CD8-positive, alpha-beta memory T cell (primary cell): ENCODE measurements around the gene SLC25A51. TPM values are rescaled to one million over a fixed set of nuclear protein-coding genes. Genes with fewer than 3 reads are reported as not detected.

Experiments used
- CTCF ChIA-PET: fragments of 350-600 bp; sonication (Branson Sonifier 250); formaldehyde crosslinking; loops from one replicate; lab custom pipeline; 2021; ENCODE audit warnings: antibody characterized with exemption; lab: Charles Lee
- POLR2A ChIA-PET: fragments of 350-600 bp; sonication (Branson Sonifier 250); formaldehyde crosslinking; loops from one replicate; lab custom pipeline; 2021; ENCODE audit warnings: antibody characterized with exemption; lab: Charles Lee
- DNase-seq, 5 donors: peaks; one replicate each; pipeline versions ENCODE4 v3.0.0 to v3.0.0-alpha.2; 2020 to 2022; ENCODE audit warnings: mixed read lengths in 1 of 5
- H3K27ac ChIP-seq: one replicate; pipeline ENCODE4 v1.7.0; 2013; ENCODE audit warnings: low read depth, mild to moderate bottlenecking, low read length, moderate library complexity
- H3K27me3 ChIP-seq: 2 replicates; pipeline ENCODE4 v1.7.0; 2013; ENCODE audit warnings: low read length, mild to moderate bottlenecking; ENCODE audit not compliant: insufficient read depth, poor library complexity, severe bottlenecking
- H3K36me3 ChIP-seq: 2 replicates; pipeline ENCODE4 v1.7.0; 2013; ENCODE audit warnings: mild to moderate bottlenecking, low read length, moderate library complexity; ENCODE audit not compliant: insufficient read depth
- H3K4me1 ChIP-seq: 2 replicates; pipeline ENCODE4 v1.7.0; 2013; ENCODE audit warnings: mild to moderate bottlenecking, low read length, moderate library complexity; ENCODE audit not compliant: insufficient read depth
- H3K4me3 ChIP-seq: 2 replicates; pipeline ENCODE4 v1.7.0; 2013; ENCODE audit warnings: mild to moderate bottlenecking, low read length
- H3K9me3 ChIP-seq: 2 replicates; pipeline ENCODE4 v1.7.0; 2013; ENCODE audit warnings: mild to moderate bottlenecking, low read length
- H3K27ac Mint-ChIP-seq, 8 donors: one replicate each; pipeline ENCODE4 v1.8.0; 2020 to 2021; ENCODE audit warnings: mixed read lengths in 8 of 8, mild to moderate bottlenecking in 6 of 8, inconsistent platforms in 3 of 8, moderate library complexity in 3 of 8
- H3K27me3 Mint-ChIP-seq, 2 donors: one replicate each; pipeline ENCODE4 v1.8.0; 2020 to 2021; ENCODE audit warnings: mixed read lengths in 2 of 2, mild to moderate bottlenecking in 1 of 2, moderate library complexity in 1 of 2
- H3K36me3 Mint-ChIP-seq, 3 donors: one replicate each; pipeline ENCODE4 v1.8.0; 2020 to 2021; ENCODE audit warnings: mixed read lengths in 3 of 3, inconsistent platforms in 1 of 3, mild to moderate bottlenecking in 1 of 3
- H3K4me1 Mint-ChIP-seq, 3 donors: one replicate each; pipeline ENCODE4 v1.8.0; 2020 to 2021; ENCODE audit warnings: mixed read lengths in 3 of 3, inconsistent platforms in 1 of 3, mild to moderate bottlenecking in 1 of 3
- H3K4me3 Mint-ChIP-seq, 7 donors: one replicate each; pipeline ENCODE4 v1.8.0; 2020 to 2021; ENCODE audit warnings: mixed read lengths in 7 of 7, mild to moderate bottlenecking in 6 of 7, moderate library complexity in 4 of 7, inconsistent platforms in 2 of 7
- H3K9me3 Mint-ChIP-seq, 5 donors: one replicate each; pipeline ENCODE4 v1.8.0; 2020 to 2022; ENCODE audit warnings: mixed read lengths in 5 of 5, mild to moderate bottlenecking in 3 of 5, moderate library complexity in 2 of 5, inconsistent platforms in 1 of 5
- polyA plus RNA-seq: library from polyadenylated mRNA; unstranded; fragments of 300-500 nt; fragmentation: Illumina TruSeq; gene quantifications from one replicate; pipeline ENCODE4 v1.2.3, GENCODE V29; 2021
- total RNA-seq, 2 experiments: library from RNA; stranded (reverse); gene quantifications; one replicate each; pipeline ENCODE4 v1.2.3, GENCODE V29; 2021

The SLC25A51 gene
- total and polyA plus RNA-seq, 3 experiments from 2014 or later: 12.9 to 39.8 (median 38.5) TPM

DNA sequence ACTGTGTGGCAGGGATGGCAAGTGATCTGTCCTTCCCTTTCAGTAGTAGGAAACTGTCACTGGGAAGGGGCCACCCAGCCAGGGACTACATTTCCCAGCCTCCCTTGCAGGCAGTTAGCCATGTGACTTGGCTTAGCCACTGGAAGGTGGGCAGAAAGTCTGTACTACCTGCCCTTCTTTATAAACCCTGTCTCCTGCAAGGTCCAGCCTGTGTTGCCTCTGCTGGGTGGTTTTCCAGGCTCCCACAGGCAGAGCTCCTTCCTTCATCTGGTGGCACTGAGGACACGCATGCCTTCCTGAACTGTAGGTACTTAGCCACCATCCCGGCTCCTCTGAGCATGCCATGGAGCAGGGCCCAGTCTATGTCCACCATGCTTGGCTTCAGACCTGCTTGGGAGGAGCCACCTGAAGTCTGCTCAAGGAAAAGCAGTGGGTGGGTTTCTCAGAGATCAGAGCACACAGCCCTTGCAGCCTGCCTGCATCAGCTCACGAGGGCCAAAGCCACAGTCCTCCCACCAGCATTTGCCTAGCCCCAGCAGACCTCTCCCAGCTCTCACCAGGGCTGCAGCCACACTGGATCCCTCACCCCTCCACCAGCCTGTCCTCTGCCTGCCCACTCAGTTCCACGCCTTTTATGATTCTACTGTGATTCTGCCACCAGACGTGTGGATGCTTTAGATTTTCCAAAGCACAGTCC lies 16.7 kb upstream of the SLC25A51 start:
- Mint-ChIP-seq H3K4me3 (no peak overlapping the region), H3K9me3 (no peaks in the 10 kb centered on the region), H3K36me3 (no peaks in the 10 kb centered on the region), H3K4me1 (peaks cover 0 to 2% (median 0%) of the 10 kb centered on the region in 3 donors), H3K27me3 (peaks cover 3 to 7% of the 10 kb centered on the region in 2 donors), H3K27ac (no peak overlapping the region)
- H3K4me3 ChIP-seq: no peak overlapping the region
- POLR2A ChIA-PET: no interaction called here
- H3K27me3 ChIP-seq: no peaks in the 10 kb centered on the region
- CTCF ChIA-PET: no interaction called here
- no peaks in the 10 kb centered on the region for H3K9me3 ChIP-seq
- H3K4me1 ChIP-seq: no peaks in the 10 kb centered on the region
- no peaks in the 10 kb centered on the region for H3K36me3 ChIP-seq
- peak in 1 of 5 donors; percentile 35 for DNase-seq
- H3K27ac ChIP-seq: no peak overlapping the region

DNA sequence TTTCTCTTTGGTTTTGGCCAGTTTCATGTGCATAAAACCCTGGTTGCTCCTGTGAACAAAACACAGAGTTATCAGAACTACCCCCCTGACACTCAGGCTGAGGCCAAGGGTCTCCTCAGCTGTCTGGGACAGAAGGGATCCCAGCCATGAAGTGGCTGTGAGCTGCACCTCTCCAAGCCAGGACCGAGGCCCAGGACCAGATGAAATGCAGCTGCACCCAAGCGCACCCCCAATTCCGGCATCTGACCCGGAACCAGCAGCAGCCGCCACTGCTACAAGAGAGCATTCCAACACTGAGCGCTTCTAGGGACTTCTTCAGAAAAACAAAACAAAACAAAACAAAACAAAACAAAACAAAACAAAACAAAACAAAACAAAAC lies 16.0 kb upstream of the SLC25A51 start:
- Mint-ChIP-seq H3K36me3 (no peaks in the 10 kb centered on the region), H3K4me3 (no peak overlapping the region), H3K27ac (no peak overlapping the region), H3K27me3 (peaks cover 0 to 7% of the 10 kb centered on the region in 2 donors), H3K4me1 (peaks cover 0 to 2% (median 0%) of the 10 kb centered on the region in 3 donors), H3K9me3 (no peaks in the 10 kb centered on the region)
- H3K36me3 ChIP-seq: no peaks in the 10 kb centered on the region
- peak in 1 of 5 donors; percentile 8 for DNase-seq
- ChIA-PET CTCF (no interaction called here), POLR2A (no interaction called here)
- no peaks in the 10 kb centered on the region for H3K27me3 ChIP-seq
- H3K4me3 ChIP-seq: no peak overlapping the region
- no peak overlapping the region for H3K27ac ChIP-seq
- no peaks in the 10 kb centered on the region for H3K4me1 ChIP-seq
- H3K9me3 ChIP-seq: no peaks in the 10 kb centered on the region

DNA sequence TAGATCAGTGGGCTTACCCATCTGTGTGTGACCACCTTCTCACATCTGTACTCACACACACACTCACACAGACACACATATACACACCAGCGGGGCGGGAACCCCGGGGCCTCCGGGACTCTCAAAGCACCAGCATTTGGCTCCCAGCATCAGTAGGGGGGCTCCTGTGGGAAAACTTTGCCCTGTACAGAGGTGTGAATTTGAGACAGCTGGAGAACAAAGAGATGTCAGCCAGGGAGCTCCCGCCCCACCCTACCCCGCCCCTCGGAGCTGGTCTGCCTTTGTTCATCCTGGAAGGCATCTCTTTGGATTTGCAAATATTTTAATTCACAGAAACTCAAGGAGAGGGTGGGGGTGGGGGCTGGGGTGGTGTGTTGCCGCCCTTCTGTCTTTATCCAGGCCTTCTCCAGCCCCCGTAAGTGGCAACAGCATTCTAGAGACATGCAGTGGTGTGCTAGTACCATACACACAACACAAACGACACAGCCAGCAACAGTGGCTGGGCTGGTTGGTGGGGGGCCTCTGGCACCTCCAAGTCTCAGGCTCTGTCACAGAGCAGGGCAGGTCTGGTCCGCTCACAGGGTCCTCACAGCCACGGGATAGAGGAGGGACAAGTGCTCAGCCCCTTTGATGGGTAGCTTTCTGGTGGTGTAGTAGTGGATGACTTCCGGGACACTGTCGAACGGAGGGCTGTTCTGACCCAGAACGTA lies 15.5 kb upstream of the SLC25A51 start:
- Mint-ChIP-seq H3K36me3 (no peaks in the 10 kb centered on the region), H3K27me3 (peaks cover 0 to 7% of the 10 kb centered on the region in 2 donors), H3K4me1 (peaks cover 0 to 2% (median 0%) of the 10 kb centered on the region in 3 donors), H3K9me3 (no peaks in the 10 kb centered on the region), H3K27ac (no peak overlapping the region), H3K4me3 (no peak overlapping the region)
- H3K27ac ChIP-seq: no peak overlapping the region
- no peaks in the 10 kb centered on the region for H3K9me3 ChIP-seq
- H3K27me3 ChIP-seq: no peaks in the 10 kb centered on the region
- no peaks in the 10 kb centered on the region for H3K4me1 ChIP-seq
- ChIA-PET POLR2A (no interaction called here), CTCF (no interaction called here)
- H3K4me3 ChIP-seq: no peak overlapping the region
- DNase-seq: peak in 1 of 5 donors; percentile 16
- H3K36me3 ChIP-seq: no peaks in the 10 kb centered on the region

DNA sequence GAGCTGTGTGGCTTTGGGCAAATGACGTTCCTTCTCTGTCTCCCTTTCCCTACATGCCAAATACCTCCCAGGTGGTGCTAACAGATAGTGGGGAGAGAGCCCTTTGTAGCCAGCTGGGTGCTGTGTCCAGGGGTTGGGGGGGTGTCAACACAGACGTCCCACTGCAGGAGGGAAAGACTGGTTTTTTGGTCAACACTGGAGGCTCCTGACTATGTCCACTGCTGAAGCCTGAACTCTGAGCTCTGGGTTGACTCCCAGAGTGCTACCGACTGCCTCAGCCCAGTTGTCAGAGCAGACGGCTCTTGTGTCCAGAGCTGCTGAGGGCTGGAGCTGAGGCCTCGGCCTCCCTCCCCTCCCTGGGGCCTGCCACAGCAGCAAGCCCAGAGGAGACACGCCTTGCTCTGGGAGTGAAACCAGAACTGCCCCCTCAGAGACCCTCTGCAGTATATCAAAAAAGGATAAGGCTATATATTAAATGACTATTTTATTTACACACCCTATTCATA lies 14.8 kb upstream of the SLC25A51 start:
- ChIA-PET CTCF (interaction anchor here (1.1 kb wide), 1 partner anchor 190 kb away, joined by 3 read pairs; no protein-coding TSS in a partner anchor), POLR2A (no interaction called here)
- Mint-ChIP-seq H3K36me3 (no peaks in the 10 kb centered on the region), H3K4me1 (peaks cover 0 to 2% (median 0%) of the 10 kb centered on the region in 3 donors), H3K4me3 (no peak overlapping the region), H3K27me3 (peaks cover under 1 to 7% of the 10 kb centered on the region in 2 donors), H3K9me3 (no peaks in the 10 kb centered on the region), H3K27ac (no peak overlapping the region)
- no peaks in the 10 kb centered on the region for H3K27me3 ChIP-seq
- no peaks in the 10 kb centered on the region for H3K36me3 ChIP-seq
- no peak overlapping the region for H3K4me3 ChIP-seq
- H3K27ac ChIP-seq: no peak overlapping the region
- DNase-seq: peak in 1 of 5 donors; percentile 4
- no peaks in the 10 kb centered on the region for H3K9me3 ChIP-seq
- H3K4me1 ChIP-seq: no peaks in the 10 kb centered on the region

DNA sequence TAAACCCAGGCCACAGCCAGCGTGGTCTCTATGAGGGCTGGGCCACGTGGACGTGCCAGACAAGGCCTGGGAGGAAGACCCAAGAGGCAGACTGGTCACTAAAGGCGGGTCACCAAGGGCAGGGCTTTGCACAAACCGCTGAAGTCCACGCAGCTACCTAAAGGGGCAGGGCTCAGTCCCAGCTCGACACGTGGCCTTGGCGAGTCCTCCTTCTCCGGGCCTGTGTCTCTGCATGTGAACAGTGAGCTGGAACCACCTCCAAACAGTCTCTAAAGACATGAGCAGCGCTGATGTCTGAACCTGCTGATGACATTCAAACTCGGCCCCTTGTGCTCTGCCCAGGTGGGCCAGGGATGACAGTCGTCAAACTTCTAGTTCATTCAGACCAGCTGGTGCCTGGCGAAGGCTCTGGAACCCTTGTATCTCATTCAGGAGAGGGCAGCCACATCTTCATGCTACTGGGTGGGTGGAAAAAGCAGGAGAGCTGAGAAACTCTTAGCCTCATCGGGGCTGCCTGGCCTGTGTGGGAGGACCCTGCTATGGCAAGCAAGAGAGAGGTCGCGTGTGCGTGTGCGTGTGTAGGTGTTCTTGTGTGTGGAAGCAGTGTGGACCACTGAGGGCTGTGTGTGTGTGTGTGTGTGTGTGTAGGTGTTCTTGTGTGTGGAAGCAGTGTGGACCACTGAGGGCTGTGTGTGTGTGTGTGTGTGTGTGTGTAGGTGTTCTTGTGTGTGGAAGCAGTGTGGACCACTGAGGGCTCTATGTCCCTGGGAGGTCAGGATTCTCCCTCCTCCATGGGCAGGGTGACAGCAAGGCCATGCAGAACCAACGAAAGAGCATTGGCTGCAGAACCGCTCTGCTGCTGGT lies 14.1 kb upstream of the SLC25A51 start:
- Mint-ChIP-seq H3K4me1 (peaks cover 0 to 3% (median 2%) of the 10 kb centered on the region in 3 donors), H3K27me3 (peaks cover 4 to 7% of the 10 kb centered on the region in 2 donors), H3K4me3 (no peak overlapping the region), H3K27ac (no peak overlapping the region), H3K9me3 (no peaks in the 10 kb centered on the region), H3K36me3 (no peaks in the 10 kb centered on the region)
- ChIA-PET CTCF (interaction anchor here (1.1 to 1.6 kb wide), 2 partner anchors 16 to 190 kb away, joined by 3 read pairs; no protein-coding TSS in a partner anchor), POLR2A (no interaction called here)
- Histone ChIP-seq H3K4me1 (no peaks in the 10 kb centered on the region), H3K27me3 (no peaks in the 10 kb centered on the region), H3K4me3 (no peak overlapping the region), H3K36me3 (no peaks in the 10 kb centered on the region), H3K9me3 (no peaks in the 10 kb centered on the region), H3K27ac (no peak overlapping the region)
- DNase-seq: peak in 1 of 5 donors; percentile 40

DNA sequence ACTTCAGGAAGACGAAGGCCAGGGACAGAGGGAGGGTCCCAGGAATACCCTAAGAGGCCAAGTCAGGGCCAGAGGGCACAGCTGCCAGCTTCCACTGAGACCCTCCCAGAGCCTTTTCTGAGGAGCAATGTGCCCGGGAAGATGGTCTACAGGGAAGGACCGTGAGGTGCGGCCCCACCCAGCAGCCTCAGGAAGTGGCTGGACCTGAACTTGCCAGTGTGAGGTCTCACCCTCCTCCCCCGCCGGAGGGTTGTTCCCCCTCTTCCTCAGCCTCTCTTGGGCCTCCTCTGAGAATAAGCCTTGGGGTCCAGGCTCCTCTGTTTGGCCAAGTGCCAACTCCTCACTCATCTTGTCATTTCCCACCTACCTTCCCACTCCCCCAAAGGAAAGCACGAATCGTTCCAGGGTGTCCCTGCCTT lies 13.4 kb upstream of the SLC25A51 start:
- no peaks in the 10 kb centered on the region for H3K36me3 ChIP-seq
- Mint-ChIP-seq H3K27ac (no peak overlapping the region), H3K4me1 (peaks cover 0 to 3% (median 2%) of the 10 kb centered on the region in 3 donors), H3K36me3 (no peaks in the 10 kb centered on the region), H3K4me3 (no peak overlapping the region), H3K27me3 (peaks cover 4 to 7% of the 10 kb centered on the region in 2 donors), H3K9me3 (no peaks in the 10 kb centered on the region)
- H3K27me3 ChIP-seq: no peaks in the 10 kb centered on the region
- no peak overlapping the region for H3K4me3 ChIP-seq
- POLR2A ChIA-PET: no interaction called here
- CTCF ChIA-PET: interaction anchor here (1.1 to 1.6 kb wide), 2 partner anchors 16 to 191 kb away, joined by 3 read pairs; no protein-coding TSS in a partner anchor
- H3K27ac ChIP-seq: no peak overlapping the region
- DNase-seq: peak in 1 of 5 donors; percentile 26
- H3K4me1 ChIP-seq: no peaks in the 10 kb centered on the region
- no peaks in the 10 kb centered on the region for H3K9me3 ChIP-seq

DNA sequence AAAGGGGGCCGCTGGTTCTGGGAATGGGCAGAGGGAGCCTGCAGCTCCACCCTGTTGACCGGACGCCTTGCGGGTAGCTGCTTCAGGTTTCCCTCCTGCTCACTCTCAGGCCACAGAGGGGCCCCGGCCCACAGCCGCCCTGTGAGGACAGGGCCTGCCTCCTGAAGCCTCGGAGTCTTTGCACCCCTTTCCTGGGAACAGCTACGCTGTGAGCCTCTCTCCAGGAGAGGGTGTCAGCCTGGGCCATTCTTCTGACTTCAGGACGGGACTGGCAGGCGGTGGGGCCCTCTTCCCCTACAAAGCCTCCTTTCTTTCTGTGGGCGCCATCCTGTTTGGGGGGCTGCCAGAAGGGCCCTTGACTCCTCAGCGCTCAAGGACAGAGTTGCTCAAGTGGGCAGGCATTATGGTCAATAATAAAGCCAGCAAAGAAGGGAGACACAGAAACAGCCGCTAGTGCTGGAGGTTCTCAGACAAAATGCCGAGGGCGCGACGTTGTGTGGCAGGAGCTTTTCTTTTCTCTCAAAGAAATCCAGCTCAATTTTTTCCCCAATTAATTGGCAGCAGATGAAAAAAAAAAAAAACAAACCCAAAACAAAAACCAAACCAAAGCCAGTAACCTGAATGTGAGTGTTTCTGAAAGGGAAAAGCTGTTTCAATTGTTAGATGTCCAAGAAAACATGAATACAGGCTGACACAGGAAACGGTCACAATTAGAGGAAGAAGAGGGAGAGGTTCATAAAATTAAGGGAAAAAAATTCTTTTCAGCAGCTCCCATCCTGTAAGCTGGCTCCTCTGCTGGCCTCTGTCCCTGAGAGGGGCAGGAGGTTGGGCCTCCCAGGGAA lies 12.8 kb upstream of the SLC25A51 start:
- Mint-ChIP-seq H3K27me3 (peaks cover 3 to 4% of the 10 kb centered on the region in 2 donors), H3K4me1 (peaks cover 0 to 3% (median 0%) of the 10 kb centered on the region in 3 donors), H3K27ac (no peak overlapping the region), H3K9me3 (no peaks in the 10 kb centered on the region), H3K36me3 (no peaks in the 10 kb centered on the region), H3K4me3 (no peak overlapping the region)
- CTCF ChIA-PET: interaction anchor here (1.6 kb wide), 1 partner anchor 17 kb away, joined by 3 read pairs; no protein-coding TSS in a partner anchor
- Histone ChIP-seq H3K4me1 (no peaks in the 10 kb centered on the region), H3K4me3 (no peak overlapping the region), H3K27ac (no peak overlapping the region), H3K27me3 (no peaks in the 10 kb centered on the region), H3K36me3 (no peaks in the 10 kb centered on the region), H3K9me3 (no peaks in the 10 kb centered on the region)
- POLR2A ChIA-PET: no interaction called here
- peak in 1 of 5 donors; percentile 17 for DNase-seq
